ENCODE results near the gene ZER1.
A peak's percentile ranks its signal among the peaks of the same experiment; 100 is the strongest.

Gene ZER1

GRCh38 chr9:128689293-128689774 is 82.4 kb downstream of the ZER1 start:
- DNase-seq = no peak

GRCh38 chr9:128688501-128689292 is 83.0 kb downstream of the ZER1 start, which contains the start of gene SET:
Gene SET (plus strand): TSS chr9:128689222. CDS start chr9:128689583, 361 bp downstream.
- peak; percentile 97 for DNase-seq

- DNase-seq = no peak
Observed at GRCh38 chr9:128687453-128687852, 84.3 kb downstream of the ZER1 start.

GRCh38 chr9:128685636-128686489 is 85.9 kb downstream of the ZER1 start:
- DNase-seq = peak; percentile 82

GRCh38 chr9:128684325-128685199 is 87.2 kb downstream of the ZER1 start:
- DNase-seq = peak; percentile 80

- no peak for DNase-seq
Observed at GRCh38 chr9:128684065-128684324, 87.7 kb downstream of the ZER1 start.

- DNase-seq = peak; percentile 51
Observed at GRCh38 chr9:128683340-128684064, 88.2 kb downstream of the ZER1 start.
